MM.1S (cell line): ENCODE results near the gene TGM3.

Experiments used
- EZH2 ChIP-seq: fragments of 300-600 bp; sonication (generic); optimal IDR thresholded peaks from 2 replicates; pipeline ENCODE3; 2017; ENCODE audit warnings: low read depth, mild to moderate bottlenecking, antibody characterized with exemption, low read length, mixed read lengths
- TF ChIP-seq, protein P1 (sequence below): fragments of 300-600 bp; sonication (generic); IDR thresholded peaks from 2 replicates; pipeline ENCODE4 v1.5.1; 2016; ENCODE audit warnings: antibody characterized with exemption, low read length, mixed read lengths

DNA sequence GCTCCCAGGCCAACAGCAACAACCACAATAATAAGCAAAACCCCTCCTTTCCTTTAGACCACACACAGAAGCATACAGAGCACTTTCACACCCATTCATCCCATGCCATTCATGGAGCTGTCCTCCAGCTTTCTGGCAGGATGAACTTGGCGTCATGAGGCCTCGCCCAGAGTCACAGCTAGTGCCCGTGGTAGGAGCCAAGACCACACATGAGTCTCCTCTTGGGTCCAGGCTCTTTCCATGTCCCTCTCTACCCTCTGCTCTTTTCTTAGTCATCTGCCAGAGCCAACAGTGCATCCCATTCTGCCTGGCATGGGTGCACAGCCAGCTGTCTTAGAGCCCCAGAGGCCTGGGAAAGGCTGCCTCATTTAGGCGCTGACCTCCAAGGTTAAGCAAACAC is 1.8 kb upstream of the TGM3 start:
- TF ChIP-seq, protein P1, sequence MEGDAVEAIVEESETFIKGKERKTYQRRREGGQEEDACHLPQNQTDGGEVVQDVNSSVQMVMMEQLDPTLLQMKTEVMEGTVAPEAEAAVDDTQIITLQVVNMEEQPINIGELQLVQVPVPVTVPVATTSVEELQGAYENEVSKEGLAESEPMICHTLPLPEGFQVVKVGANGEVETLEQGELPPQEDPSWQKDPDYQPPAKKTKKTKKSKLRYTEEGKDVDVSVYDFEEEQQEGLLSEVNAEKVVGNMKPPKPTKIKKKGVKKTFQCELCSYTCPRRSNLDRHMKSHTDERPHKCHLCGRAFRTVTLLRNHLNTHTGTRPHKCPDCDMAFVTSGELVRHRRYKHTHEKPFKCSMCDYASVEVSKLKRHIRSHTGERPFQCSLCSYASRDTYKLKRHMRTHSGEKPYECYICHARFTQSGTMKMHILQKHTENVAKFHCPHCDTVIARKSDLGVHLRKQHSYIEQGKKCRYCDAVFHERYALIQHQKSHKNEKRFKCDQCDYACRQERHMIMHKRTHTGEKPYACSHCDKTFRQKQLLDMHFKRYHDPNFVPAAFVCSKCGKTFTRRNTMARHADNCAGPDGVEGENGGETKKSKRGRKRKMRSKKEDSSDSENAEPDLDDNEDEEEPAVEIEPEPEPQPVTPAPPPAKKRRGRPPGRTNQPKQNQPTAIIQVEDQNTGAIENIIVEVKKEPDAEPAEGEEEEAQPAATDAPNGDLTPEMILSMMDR, result no peak
- TF ChIP-seq EZH2, result no peak
